Measurements from ENCODE around the gene TMBIM4.
"Not testable (repeated sequence)": the region's sequence is repeated elsewhere in the genome, so short reads cannot be mapped to it uniquely, and the experiment has no call there.

DNA sequence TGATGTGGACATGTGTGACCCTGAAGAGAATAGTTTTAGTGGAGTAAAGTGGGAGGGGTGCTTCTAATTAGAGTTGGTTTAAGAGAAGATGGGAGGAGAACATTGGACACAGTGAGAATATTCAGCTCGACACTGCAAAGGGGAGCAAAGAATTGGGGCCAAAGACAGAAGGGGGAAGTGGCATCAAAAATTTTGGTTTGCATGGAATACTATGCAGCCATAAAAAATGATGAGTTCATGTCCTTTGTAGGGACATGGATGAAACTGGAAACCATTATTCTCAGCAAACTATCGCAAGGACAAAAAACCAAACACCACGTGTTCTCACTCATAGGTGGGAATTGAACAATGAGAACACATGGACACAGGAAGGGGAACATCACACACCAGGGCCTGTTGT lies 15.0 kb upstream of the TMBIM4 start:
- TF ChIP-seq, protein P1, sequence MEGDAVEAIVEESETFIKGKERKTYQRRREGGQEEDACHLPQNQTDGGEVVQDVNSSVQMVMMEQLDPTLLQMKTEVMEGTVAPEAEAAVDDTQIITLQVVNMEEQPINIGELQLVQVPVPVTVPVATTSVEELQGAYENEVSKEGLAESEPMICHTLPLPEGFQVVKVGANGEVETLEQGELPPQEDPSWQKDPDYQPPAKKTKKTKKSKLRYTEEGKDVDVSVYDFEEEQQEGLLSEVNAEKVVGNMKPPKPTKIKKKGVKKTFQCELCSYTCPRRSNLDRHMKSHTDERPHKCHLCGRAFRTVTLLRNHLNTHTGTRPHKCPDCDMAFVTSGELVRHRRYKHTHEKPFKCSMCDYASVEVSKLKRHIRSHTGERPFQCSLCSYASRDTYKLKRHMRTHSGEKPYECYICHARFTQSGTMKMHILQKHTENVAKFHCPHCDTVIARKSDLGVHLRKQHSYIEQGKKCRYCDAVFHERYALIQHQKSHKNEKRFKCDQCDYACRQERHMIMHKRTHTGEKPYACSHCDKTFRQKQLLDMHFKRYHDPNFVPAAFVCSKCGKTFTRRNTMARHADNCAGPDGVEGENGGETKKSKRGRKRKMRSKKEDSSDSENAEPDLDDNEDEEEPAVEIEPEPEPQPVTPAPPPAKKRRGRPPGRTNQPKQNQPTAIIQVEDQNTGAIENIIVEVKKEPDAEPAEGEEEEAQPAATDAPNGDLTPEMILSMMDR (IDR thresholded peaks at IDR 0.05 in 4 of 5, conservative IDR thresholded peaks at IDR 0.05 in 1 of 5), result not testable (repeated sequence)
- TF ChIP-seq POLR2A (IDR thresholded peaks at IDR 0.05), result not testable (repeated sequence)

All from gastrocnemius medialis (tissue), 4 donors.